Activated CD4-positive, alpha-beta T cell treated with anti-CD3 and anti-CD28 coated beads for 1 hour (primary cell): Measurements from ENCODE around the gene CRYGA.
A peak's percentile ranks its signal among the peaks of the same experiment; 100 is the strongest.

ENCODE experiments used
- DNase-seq: peaks from one replicate; pipeline ENCODE4 v3.0.0-alpha.2; 2020

The CRYGA gene, protein sequence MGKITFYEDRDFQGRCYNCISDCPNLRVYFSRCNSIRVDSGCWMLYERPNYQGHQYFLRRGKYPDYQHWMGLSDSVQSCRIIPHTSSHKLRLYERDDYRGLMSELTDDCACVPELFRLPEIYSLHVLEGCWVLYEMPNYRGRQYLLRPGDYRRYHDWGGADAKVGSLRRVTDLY

DNA sequence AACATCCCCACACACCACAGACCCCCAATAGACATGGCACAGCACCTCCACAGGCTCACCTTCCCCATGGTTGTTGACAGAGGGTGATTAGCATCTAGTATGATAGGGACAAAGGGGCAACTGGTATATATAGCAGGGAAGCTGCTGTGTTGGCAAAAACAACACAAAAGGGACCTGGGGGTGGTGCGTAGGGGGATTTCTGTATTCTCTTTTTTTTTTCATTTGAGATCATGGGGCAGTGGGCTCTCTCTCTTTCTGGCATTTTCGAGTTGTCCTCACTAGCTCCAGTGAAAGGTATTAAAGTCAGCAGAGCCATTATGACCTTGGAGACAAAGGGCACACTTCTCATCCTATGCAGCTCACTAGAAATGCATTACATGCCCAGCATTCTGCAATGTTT lies at the start of gene CRYGA:
TSS of gene CRYGA (minus strand) at position 101 of the 400 bp plus-strand sequence. CDS start at position 68, 33 bp downstream.
- DNase-seq: no peak

DNA sequence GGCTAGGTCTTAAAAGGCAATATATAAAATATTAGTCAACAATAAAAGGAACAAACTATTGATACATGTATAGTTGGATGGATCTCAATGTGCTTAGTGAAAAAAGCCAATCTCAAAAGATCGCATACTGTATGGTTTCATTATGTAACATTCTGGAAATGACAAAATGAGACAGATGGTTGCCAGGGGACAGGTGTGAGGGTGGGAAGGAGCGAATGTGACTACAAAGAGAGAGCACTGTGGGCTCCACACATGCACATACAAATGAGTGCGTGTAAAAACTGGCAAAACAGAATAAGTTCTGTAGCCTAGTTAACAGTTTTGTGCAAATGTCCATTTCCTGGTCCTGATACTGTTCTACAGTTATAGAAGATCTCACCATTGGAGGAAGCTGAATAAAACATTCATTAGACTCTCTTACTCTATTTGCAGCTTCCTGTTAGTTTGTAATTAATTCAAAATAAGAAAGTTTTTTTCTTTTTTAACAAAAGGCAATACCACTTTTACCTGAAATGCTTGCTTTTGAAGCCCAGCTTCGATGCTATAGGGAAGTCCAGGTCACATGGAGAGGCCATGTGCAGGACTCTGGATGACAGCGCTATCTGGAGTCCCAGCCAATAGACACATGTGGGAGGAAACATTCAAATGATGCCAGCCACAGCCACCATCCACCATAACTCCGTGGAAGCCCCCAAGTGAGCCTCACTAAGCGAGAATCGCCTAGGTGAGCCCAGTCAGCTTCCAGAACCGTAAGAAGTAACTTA lies 47.5 kb upstream of the CRYGA start:
- no peak for DNase-seq

DNA sequence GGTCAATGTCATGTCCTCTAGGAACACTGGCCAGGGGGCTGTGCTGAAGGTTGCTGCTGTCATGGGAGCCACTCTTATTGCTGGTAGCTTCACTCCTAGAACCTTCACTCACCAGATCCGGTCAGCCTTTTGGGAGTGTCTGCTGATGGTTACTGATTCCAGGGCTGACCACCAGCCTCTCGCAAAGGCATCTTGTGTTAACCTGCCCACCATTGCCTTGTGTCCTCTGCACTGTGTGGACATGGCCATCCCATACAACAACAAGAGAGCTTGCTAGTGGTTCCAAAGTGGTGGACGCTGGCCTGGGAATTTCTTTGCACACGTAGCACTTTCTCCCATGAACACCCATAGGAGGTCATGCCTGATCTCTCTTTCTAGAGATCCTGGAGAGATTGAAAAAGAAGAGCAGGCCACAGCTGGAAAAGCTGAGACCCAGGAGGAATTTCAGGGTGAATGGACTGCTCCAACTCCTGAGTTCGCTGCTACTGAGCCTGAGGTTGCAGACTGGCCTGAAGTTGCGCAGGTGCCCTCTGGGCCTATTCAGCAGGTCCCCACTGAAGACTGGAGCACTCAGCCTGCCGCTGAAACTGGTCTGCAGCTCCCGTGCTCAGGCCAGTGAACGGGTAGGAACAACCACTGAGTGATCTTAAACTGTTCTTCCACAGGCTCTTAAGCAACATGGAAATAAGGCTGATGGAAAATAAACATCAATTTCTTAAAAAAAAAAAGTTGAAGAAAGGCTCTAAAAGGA lies 45.1 kb upstream of the CRYGA start:
- no peak for DNase-seq

DNA sequence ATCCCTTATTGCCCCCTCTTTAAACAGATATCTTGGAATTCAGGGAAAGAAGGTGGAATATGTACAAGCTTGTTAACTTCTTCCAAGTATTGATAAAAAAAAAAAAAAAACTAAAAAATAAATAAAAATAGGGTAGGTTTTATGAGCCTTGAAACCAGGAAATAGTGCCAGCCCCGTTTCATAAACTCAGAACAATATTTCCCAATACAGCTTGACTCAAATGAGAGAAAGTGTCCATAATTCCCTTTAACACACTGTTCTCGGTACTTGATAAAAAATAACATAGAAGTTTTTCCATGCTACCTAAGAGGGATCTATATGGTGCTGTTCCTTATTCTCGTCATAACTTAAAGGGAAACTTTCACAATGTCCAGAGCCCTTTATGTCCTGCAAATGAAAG lies 44.4 kb upstream of the CRYGA start:
- no peak for DNase-seq

DNA sequence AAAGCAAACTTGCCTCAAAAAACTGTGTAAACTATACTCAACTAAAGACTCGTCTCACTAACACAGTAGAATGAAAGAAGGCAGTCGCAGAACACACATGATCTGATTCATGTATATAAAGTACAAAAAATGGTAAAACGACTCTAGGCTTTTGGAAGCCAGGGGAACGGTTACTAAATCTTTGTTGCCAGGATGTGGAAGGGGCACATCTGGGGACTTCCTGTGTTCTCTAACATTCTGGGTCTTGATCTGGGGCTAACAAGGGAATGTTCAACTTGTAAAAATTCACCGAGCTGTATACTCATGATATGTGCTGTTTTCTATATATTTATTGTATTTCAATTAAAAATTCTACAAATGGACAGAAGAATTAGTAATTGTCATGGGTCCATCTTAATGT lies 40.8 kb upstream of the CRYGA start:
- no peak for DNase-seq

DNA sequence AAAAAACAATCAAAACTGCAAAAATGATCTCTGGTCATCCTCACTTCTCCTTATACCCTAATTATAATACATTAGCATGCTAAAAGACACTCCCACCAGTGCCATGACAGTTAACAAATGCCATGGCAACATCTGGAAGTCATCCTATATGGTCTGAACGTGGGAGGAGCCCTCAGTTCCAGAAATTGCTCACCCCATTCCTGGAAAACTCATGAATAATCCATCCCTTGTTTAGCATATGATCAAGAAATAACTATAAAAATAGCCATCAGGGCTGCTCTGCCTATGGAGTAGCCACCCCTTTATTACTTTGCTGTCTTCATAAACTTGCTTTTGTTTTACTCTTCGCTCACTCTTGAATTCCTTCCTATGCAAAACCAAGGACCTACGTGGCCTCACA lies 32.1 kb upstream of the CRYGA start:
- DNase-seq: no peak

DNA sequence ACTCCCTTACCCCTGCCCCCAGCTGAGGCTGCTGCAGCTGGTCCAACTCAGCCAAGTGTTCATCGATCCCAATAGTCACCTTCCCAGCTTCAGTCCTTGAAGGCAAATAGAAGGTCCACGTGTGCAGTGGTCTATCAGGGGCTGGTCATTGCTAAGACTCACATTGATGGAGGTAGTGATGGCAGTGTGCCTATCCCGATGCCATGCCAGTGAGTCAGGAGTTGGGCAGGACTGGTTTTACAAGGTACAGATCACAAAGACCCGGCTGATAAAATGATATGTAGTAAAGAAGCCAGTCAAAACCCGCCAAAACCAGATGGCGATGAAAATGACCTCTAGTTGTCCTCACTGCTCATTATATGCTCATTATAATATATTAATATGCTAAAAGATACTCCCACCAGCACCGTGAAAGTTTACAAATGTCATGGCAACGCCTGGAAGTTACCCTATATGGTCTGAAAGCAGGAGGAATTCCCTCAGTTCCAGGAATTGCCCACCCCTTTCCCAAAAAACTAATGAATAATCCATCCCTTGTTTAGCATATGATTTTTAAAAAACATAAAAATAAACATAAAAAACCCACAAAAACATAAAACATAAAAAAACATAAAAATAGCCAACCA lies 29.3 kb upstream of the CRYGA start:
- DNase-seq: no peak

DNA sequence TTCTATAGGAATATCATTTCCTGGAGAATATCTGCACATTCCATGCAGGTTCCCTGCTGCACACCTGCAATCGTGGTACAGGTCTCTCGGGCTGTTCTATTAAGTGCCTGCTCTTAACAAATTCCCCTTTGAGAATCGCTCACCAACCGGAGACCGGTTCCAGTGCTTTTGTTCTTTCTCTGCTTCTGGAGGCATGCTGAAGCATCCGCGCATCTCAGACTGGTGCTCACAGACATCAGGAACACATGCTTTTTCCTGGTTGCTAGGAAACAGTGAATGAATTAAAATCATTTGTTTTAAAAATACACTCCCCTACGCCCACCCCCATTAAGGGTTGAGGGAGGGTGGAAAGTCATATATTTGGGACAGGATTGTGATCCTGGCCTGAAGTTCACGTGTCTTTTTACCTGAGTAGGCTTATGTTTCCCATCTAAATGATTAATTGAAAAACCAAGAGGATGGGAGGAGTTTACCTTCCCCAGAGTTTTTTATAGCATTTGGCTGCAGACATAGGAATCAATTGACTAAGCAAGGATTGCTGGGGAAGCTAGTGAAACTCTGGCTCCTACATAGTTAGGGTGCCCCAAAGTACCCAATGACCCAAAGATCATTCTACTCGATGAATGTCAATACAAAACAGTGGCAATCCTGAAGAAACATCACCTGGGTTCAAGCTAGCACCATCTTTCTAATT lies 26.6 kb upstream of the CRYGA start, which contains the start of gene C2orf80:
TSS of gene C2orf80 (minus strand) at position 221 of the 694 bp plus-strand sequence. CDS start 3,044 bp downstream, outside the sequence.
- DNase-seq: no peak

DNA sequence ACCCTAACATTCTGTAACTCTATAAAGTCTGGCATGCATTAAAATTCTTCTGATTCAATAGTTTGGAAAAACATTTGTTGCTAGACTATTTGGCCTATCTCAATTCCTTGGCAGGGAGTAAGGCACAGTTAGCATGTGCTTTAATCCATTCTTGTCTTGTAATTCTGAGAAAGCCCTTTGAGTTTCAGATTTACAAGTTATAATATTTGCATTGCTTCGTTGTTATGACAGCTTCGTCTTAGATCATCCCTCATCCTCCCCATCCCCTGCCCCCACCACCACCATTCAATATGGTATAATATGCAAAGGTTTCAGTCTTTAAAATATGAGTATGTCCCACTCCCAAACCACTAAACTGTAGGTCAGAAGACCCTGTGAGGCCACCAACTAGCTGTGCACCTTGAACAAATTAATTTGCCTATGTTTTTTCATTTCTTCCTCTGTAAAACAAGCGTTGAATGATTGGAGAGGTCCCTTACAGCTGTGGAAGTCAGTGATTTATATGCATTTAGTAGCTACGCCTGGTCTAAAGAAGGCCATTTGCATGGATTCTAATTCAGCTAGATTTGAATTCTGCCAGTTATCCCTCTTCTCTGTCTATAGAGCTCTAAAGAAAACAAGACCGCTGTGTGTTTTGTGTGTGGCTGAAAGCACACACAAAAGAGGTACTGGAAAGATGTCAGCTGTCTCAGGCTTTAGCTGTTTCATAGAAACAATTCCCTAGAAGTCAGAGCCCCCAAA lies 25.9 kb upstream of the CRYGA start:
- DNase-seq: no peak

DNA sequence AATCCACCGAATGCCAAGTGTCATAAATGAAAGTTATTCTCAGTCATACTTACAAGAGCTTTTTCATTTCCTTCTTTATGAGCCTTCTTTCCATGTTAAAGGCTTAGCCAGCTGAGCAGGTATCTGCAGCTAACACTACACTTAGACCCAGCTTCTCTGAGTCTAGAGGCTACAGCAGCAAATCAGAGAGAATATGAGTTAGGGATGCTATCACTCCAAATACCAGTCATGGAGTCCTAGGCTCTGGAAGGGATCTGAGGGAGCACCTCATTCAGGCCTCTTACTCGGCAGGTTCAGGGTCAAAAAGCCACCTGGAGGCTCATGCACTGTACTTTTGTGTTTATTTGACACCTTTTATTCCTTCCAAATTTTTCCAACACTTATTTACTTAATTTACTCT lies 23.5 kb upstream of the CRYGA start:
- DNase-seq: no peak

DNA sequence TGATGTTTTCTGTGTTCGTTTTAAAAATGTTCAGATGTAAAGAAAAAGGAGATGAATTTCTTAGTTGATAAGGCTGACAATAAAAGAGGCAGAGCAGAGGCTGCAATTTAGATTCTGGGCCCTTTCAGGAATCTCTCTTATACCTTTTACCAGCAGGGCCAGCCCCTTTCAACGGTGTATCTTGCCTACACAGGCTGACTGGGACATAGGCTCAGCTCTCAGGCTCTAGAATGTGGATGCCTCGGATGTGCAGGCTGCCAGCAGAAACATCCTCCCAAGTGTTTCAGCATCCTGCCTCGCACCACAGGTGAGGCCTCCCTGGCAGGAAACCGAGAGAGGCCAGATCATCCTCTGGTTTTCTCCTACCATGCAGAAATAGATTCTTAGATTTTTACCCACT lies 23.1 kb upstream of the CRYGA start:
- DNase-seq: no peak

DNA sequence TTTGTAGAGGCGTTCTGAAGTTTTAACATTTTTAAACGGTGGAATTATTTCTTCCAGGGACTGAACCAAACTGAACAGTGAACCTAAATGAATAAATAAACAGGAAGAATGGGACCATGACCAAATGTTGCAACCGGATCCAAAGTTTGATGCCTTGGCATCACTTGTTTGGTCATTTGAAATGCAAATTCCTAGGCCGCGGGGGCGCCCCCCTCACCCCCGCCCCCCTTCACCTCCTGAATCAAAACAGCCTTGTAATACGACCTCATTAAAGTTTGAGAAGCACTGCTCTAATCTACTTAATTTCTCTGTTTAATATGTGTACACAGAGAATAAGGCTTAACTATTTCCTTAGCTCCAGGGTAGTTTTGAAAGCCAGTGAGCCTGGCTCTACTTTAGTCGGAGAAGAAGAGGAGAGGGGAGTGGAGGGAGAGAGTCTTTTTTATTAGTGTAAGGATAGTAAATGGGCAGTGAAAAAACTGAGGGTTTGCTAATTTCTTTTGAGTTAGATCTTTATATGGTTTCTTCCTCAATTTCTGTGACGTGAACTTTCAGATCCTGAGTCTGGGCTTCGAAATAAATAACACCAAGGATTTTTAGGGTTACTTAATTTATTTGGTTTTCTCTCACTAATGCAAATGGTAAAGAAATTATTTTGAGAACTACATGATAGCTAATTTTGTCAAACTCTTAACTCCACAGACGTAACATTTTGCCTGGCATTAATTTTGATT lies 20.8 kb upstream of the CRYGA start:
- DNase-seq: no peak

DNA sequence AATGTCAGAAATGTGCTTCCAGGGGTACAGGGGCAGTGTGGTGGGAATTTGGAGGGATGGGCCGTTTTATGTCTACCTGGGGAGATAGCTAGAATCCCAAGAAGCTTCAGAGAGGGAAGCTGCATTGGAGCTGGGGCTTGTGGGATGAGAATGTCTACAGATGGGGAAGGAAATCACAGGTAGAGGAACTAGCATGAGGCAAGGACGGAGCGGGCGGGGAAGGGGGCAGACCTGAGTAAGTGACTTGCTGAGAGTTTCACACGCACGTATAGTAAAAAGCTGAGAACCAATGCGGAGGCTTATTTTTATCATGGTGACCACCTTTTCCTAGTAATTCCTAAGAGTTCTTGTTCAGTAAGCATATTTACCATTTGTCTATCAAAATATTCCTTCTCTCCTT lies 20.1 kb upstream of the CRYGA start:
- no peak for DNase-seq

DNA sequence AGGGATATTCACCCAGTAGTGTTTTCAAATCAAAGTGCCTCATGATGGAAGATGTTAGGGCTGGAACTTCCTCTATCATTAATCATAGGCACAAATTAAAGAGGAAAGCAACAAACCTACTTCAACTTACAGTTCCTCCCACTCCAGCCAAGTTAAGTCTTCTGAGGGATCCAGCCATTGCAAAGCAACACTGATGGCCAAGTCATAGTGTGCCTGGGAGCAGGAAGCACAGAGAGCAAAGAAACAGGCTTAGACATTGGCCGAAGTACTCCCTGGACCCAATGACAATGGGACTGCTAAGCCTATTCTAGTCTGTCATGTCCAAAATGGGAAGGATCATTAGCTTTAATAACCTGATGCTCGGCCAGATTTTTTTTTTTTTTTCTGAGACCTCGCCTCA lies 19.4 kb upstream of the CRYGA start:
- DNase-seq: no peak

DNA sequence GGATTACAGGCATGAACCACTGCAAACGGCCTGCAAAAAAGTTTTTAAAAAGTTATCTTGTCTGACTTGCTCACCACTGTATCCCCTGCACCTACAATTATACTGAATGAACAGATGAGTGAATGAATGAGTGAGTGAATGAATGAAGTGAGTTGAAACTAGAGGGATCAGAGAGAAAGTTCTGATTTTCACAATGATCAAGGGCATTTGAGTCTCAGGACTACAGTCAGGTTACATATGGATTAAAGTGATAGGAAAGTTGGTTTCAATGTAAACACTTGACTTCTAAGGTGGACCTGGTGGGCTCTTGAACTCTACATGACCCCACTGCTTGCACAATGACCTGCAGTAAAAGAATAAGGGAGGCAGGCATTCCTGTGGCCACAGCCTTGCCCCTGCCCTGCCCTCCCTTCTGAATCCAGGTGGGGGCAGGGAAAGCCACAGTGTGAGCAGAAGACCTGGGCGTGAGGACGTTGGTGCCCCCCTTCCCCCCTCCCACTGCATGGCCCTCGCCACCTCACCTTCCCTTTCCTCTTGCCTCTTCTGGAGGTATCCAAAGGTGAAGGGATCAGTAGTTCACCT lies 15.7 kb upstream of the CRYGA start:
- no peak for DNase-seq

DNA sequence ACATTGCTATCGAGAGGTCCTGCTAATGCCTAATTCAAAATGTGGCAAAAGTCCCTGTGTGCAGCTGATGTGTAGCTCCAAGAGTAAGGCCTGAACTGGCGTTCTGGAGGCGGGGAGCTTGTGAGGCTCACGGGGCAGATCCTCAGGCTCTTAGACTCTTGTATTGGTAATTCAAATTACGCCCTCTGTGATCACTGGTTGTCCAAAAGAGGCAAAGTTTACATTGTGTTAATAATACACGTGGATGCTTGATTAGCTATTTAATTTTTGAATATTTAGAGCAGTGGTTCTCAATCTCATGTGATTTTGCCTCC lies 12.4 kb upstream of the CRYGA start:
- DNase-seq: no peak

DNA sequence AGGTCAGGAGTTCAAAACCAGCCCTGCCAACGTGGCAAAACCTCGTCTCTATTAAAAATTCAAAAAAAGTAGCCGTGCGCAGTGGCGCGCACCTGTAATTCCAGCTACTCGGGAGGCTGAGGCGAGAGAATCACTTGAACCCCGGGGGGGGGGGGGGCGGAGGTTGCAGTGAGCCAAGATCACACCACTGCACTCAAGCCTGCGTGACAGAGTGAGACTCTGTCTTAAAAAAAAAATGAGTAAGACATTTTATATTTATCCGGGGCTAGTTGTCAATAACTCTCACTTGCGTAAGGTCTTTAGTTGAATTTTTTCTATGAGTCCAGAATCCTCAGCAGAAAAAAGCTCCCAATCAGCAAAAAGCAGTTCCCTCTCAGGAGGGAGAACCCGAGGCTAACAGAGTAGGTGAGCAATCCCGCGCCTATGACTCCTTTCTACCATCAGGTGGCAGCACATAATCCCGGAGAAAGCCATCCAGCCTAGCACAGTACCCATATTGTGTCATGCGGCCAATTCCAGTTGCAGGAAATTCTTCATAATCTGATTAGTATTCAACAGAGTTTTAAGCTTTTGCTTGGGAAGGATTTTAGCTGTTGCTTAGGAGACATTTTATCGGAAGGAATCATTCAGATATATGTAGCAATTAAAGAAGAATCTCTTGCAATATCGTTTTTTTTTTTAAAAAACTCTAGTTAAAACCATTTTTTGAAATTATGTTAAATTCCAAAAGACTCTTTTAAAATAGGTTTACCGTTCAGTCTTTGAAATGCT lies 11.9 kb upstream of the CRYGA start:
- DNase-seq: peak; percentile 36

DNA sequence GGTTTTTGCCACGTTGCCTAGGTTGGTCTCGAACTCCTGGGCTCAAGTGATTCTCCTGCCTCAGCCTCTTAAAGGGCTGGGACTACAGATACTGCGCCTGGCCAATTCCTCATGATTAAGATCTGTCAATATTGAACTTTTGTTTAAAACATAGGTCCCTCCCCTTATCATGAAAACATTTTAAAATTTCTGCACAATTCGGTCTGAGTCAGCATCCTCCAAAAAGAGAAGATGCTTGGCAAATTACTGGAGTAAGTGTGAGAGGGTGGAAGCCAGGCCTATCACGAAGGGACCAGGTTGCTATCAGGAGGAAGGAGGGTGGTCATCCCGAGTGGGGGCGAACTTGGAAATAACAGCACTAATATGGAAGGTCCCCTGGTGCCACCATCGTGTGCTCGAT lies 10.8 kb upstream of the CRYGA start:
- no peak for DNase-seq

DNA sequence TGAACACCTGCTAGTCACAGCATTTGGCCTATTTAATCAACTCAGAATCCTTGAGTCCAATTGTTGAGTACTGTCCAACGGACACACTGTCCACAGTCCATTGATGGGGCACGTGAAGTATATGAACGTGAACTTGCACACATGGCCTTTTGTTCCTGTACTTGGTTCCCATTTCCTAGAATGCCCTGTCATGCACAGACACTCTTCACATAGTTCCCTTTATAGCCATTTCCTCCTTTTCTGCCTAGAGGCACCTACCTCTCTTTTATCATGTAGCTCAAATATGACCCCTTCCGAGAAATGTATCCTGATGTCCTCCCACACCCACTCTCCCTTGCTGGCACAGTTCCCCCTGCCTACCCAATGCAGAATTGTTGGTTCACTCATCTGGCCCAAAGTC lies 8.7 kb upstream of the CRYGA start:
- no peak for DNase-seq
